ENCODE results near the gene ZNF469.

Gene ZNF469

GRCh38 chr16:88382491-88383400, at the start of gene ZNF469:
Gene ZNF469, plus strand, starts transcription at chr16:88382959. Its CDS starts 44,512 bp downstream, at chr16:88427471.
- DNase-seq, result no peak

GRCh38 chr16:88333848-88334777, 48.6 kb upstream of the ZNF469 start:
- DNase-seq, result no peak

- no peak for DNase-seq
These were observed 47.7 kb upstream of the ZNF469 start for GRCh38 chr16:88334778-88335720.

GRCh38 chr16:88337021-88337420, 45.7 kb upstream of the ZNF469 start:
- no peak for DNase-seq

- DNase-seq, result no peak
These were observed 45.2 kb upstream of the ZNF469 start for GRCh38 chr16:88337538-88337937.

- DNase-seq, result no peak
These were observed 44.6 kb upstream of the ZNF469 start for GRCh38 chr16:88338111-88338510.

- no peak for DNase-seq
These were observed 43.9 kb upstream of the ZNF469 start for GRCh38 chr16:88338896-88339295.

- no peak for DNase-seq
These were observed 42.6 kb upstream of the ZNF469 start for GRCh38 chr16:88339930-88340754.

- no peak for DNase-seq
These were observed 42.0 kb upstream of the ZNF469 start for GRCh38 chr16:88340755-88341150.

GRCh38 chr16:88341551-88342290, 41.0 kb upstream of the ZNF469 start:
- no peak for DNase-seq

GRCh38 chr16:88342491-88342890, 40.3 kb upstream of the ZNF469 start:
- DNase-seq, result no peak

- no peak for DNase-seq
These were observed 39.4 kb upstream of the ZNF469 start for GRCh38 chr16:88343271-88343791.

GRCh38 chr16:88344411-88345030, 38.2 kb upstream of the ZNF469 start:
- DNase-seq, result no peak

GRCh38 chr16:88345031-88345720, 37.6 kb upstream of the ZNF469 start:
- no peak for DNase-seq

GRCh38 chr16:88345721-88346560, 36.8 kb upstream of the ZNF469 start:
- DNase-seq, result no peak

- DNase-seq, result no peak
These were observed 35.9 kb upstream of the ZNF469 start for GRCh38 chr16:88346680-88347505.

GRCh38 chr16:88347656-88348376, 34.9 kb upstream of the ZNF469 start:
- no peak for DNase-seq

Data from NCI-H1048 (cell line).